Body of pancreas (tissue), 4 donors: ENCODE data around the gene ITPRID1. TPM values are rescaled to one million over a fixed set of nuclear protein-coding genes. Genes with fewer than 3 reads are reported as not detected.
A peak's percentile ranks its signal among the peaks of the same experiment; 100 is the strongest.

Experiments used
- ATAC-seq: fragments of 150-250 bp; one replicate; pipeline ENCODE4 v1.9.1; 2016
- DNase-seq, 4 donors: peaks; one replicate each; pipeline ENCODE4 v3.0.0-alpha.2; 2019
- H3K27ac ChIP-seq, 4 donors: fragments of 200-600 bp; sonication (generic); 1 replicate in 3 of 4; 2 replicates in 1 of 4; pipeline versions ENCODE4 v1.5.1 to v1.6.1; 2016 to 2019; ENCODE audit warnings: mild to moderate bottlenecking in 1 of 4, mixed read lengths in 1 of 4, moderate library complexity in 1 of 4
- H3K27me3 ChIP-seq, 2 donors: fragments of 200-600 bp; sonication (generic); one replicate each; pipeline ENCODE4 v1.6.0; 2016; ENCODE audit warnings: mild to moderate bottlenecking in 1 of 2
- H3K36me3 ChIP-seq, 2 donors: fragments of 200-600 bp; sonication (generic); replicated peaks in 1 of 2; 2 replicates each; pipeline ENCODE4 v1.5.1; 2016; ENCODE audit warnings: low read depth in 2 of 2; ENCODE audit not compliant: insufficient read depth in 1 of 2
- H3K4me1 ChIP-seq: fragments of 200-600 bp; sonication (generic); one replicate; pipeline ENCODE4 v1.6.0; 2016
- H3K4me3 ChIP-seq, 2 donors: fragments of 200-600 bp; sonication (generic); 1 replicate in 1 of 2; 2 replicates in 1 of 2; pipeline ENCODE4 v1.5.1; 2016 to 2019
- H3K9me3 ChIP-seq, 3 donors: fragments of 200-600 bp; sonication (generic); 1 replicate in 2 of 3; 2 replicates in 1 of 3; pipeline ENCODE4 v1.5.1; 2016
- POLR2A ChIP-seq, 3 donors: fragments of 450-650 bp; IDR thresholded peaks; one replicate each; pipeline ENCODE4 v1.6.1; 2016; ENCODE audit warnings: antibody characterized with exemption in 3 of 3, mild to moderate bottlenecking in 2 of 3
- WGBS, 2 donors: methylation state at CpG; one replicate each; pipeline ENCODE4 v1.1.5; 2017; 5-methylcytosine and 5-hydroxymethylcytosine counted together
- intact Hi-C: fragments of 100-400 bp; cut with DNase I; formaldehyde crosslinking; loops from one replicate; pipeline ENCODE4 v1.15.1; 2023
- total RNA-seq, 2 donors: library from RNA; depleted of rRNA; stranded (reverse); fragments of >200 nt; gene quantifications; one replicate each; pipeline ENCODE4 v1.1.0, GENCODE V29; 2016
- TF ChIP-seq, protein P1 (sequence below), 7 experiments: fragments of 450-650 bp in 4 of 7; fragments of 200-600 bp in 3 of 7; sonication (generic) in 3 of 7; IDR thresholded peaks; one replicate each; pipeline ENCODE4 v1.5.1; 2016 to 2019; ENCODE audit warnings: antibody characterized with exemption in 7 of 7

ITPRID1 gene
- total RNA-seq, 2 donors from 2014 or later = not detected

DNA sequence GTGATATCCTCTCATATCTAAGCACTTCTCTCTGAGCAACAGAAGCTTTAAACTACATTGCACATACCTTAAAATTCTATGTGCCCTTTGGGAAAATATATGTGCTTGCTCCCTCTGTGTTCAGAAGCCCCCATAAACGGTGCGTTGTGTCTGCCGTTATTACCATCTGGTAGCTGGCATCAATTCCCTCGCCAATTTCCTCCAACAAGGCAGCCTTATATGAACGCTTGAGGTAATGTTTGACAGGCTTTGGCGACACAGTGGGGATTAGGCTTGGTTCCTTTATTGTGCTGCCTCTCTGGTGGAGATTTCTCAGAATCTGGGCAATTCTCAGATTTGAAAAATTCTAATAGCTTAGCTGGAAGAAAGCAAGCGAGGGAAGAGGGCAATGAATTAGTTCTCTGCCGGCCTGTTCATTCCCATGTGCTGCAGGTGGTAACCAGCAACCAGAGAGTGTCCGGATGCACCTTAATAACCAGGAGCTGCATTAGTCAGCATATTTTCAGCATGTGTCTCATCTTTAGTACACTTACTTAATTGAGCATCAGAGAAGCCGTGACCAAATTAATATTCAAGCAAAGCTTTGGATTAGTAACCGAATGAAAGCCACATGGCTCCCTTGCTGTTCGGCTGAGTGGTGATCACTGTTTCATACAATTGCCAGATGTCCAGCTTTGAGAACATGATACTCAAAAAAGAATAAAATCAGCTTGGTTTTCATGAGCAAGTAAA is 165.8 kb downstream of the ITPRID1 start:
- Histone ChIP-seq H3K4me3 (no peak overlapping the region), H3K4me1 (no peaks in the 10 kb centered on the region), H3K9me3 (no peaks in the 10 kb centered on the region), H3K27ac (no peak overlapping the region), H3K27me3 (no peaks in the 10 kb centered on the region), H3K36me3 (no peaks in the 10 kb centered on the region)
- DNase-seq (no peak), ATAC-seq (no peak)
- intact Hi-C loops = no loop called here
- WGBS, 2 donors = 73 to 78% methylated on average over 12 of the region's 12 CpGs
- TF ChIP-seq, protein P1, sequence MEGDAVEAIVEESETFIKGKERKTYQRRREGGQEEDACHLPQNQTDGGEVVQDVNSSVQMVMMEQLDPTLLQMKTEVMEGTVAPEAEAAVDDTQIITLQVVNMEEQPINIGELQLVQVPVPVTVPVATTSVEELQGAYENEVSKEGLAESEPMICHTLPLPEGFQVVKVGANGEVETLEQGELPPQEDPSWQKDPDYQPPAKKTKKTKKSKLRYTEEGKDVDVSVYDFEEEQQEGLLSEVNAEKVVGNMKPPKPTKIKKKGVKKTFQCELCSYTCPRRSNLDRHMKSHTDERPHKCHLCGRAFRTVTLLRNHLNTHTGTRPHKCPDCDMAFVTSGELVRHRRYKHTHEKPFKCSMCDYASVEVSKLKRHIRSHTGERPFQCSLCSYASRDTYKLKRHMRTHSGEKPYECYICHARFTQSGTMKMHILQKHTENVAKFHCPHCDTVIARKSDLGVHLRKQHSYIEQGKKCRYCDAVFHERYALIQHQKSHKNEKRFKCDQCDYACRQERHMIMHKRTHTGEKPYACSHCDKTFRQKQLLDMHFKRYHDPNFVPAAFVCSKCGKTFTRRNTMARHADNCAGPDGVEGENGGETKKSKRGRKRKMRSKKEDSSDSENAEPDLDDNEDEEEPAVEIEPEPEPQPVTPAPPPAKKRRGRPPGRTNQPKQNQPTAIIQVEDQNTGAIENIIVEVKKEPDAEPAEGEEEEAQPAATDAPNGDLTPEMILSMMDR (IDR thresholded peaks at IDR 0.05) = no peak
- TF ChIP-seq POLR2A (IDR thresholded peaks at IDR 0.05) = no peak

DNA sequence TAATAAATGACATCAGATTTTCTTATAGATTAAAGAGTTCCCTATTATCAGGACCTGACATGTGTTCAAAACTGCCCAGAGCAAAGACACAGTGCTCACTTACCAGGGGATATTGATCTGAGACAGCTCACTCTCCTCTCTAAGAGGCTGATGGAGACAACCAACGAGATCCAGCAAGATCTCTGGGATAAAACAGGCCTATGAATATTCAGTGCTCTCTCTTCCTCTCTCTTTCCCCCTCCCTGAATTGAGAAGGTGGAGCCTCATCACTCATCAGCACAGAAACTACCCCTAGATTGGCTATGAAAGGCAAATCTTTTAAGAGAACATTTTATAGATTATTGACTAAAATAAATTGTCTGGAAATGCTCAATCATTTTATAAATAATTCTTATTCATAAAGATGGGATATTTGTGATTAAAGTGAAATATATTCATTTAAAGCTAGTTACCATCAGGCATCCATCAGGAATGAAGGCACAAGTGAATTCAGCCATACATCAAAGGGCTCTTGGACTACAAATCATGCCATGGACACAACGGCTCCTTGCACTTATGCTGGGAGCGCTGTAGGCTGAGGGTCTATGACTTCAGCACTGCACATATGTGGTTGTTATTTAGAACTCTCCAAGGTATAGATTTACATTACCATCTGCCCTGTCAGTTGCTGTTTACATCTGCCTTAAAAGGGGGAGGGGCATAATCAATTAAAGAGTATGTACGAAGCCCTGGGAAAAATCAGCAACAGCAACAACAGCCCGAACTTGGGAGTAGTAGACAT is 169.7 kb downstream of the ITPRID1 start:
- Histone ChIP-seq H3K27ac (no peak overlapping the region), H3K27me3 (no peaks in the 10 kb centered on the region), H3K4me1 (no peaks in the 10 kb centered on the region), H3K4me3 (no peak overlapping the region), H3K36me3 (no peaks in the 10 kb centered on the region), H3K9me3 (no peaks in the 10 kb centered on the region)
- DNase-seq = no peak
- TF ChIP-seq POLR2A (IDR thresholded peaks at IDR 0.05) = no peak
- TF ChIP-seq, protein P1 (IDR thresholded peaks at IDR 0.05) = no peak
- no peak for ATAC-seq
- intact Hi-C loops = no loop called here
- 48 to 52% methylated on average over 5 of the region's 5 CpGs for WGBS, 2 donors

DNA sequence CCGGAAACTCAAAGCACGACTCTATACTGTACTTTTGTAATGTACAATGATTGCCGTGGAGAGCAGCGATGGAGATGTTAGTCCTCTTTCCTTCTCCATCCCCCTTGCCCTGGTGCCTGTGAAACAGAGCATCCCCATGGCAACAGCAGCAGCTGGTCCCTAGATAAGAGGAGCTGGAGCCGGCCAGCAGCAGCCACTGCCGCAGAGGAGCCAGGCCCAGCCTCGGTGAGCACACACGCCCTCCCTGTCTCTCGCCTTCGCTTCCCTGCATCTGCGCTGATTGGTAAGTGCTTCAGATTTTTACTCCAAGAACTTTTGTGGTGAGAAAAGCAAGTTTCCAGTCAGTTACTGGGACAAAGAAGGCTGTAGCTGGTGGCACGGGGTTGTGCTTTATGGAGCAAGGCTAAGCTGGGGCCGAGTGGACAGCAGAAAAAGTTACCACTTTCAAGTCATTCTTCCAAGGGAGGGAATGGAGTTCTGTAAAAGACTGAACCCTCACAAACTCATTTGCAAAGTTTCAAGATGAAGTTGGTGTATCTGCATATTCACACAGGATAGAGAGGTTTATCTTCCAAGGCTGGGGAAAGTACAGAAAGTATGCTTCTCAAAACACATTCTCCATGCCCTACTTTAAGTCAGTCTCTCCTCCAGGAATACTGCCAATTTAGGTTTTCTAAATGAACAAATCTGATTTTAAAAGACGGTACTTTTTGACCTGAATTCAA is 173.3 kb downstream of the ITPRID1 start, which contains the start of gene PPP1R17:
Gene PPP1R17, plus strand, starts transcription at position 192 of the 725 bp plus-strand sequence. CDS start 5,227 bp downstream, outside the sequence.
- ATAC-seq (no peak), DNase-seq (peak in 2 of 4 donors; percentile 16 to 32)
- Histone ChIP-seq H3K36me3 (no peaks in the 10 kb centered on the region), H3K4me1 (no peaks in the 10 kb centered on the region), H3K4me3 (no peak within 1 kb of the TSS), H3K9me3 (no peaks in the 10 kb centered on the region), H3K27me3 (no peaks in the 10 kb centered on the region), H3K27ac (no peak within 1 kb of the TSS)
- intact Hi-C loops = no loop called here
- no peak for TF ChIP-seq POLR2A (IDR thresholded peaks at IDR 0.05)
- TF ChIP-seq, protein P1 (IDR thresholded peaks at IDR 0.05) = no peak
- 39 to 45% methylated on average over 14 of the region's 14 CpGs for WGBS, 2 donors

- WGBS, 2 donors = 66 to 81% methylated on average over 3 of the region's 3 CpGs
- Histone ChIP-seq H3K9me3 (no peaks in the 10 kb centered on the region), H3K4me3 (no peak overlapping the region), H3K27ac (no peak overlapping the region), H3K27me3 (no peaks in the 10 kb centered on the region), H3K4me1 (no peaks in the 10 kb centered on the region), H3K36me3 (no peaks in the 10 kb centered on the region)
- ATAC-seq = no peak
- intact Hi-C loops = no loop called here
- no peak for DNase-seq
- TF ChIP-seq POLR2A (IDR thresholded peaks at IDR 0.05) = no peak
- TF ChIP-seq, protein P1 (IDR thresholded peaks at IDR 0.05) = no peak
Measured at GRCh38 chr7:31688372-31688771, 174.5 kb downstream of the ITPRID1 start.
